CD4-positive, alpha-beta T cell treated with Interleukin-2 at 100 ng/mL for 4 hours (primary cell): Measurements from ENCODE around the gene RAB14.

Experiments used
- DNase-seq: peaks from one replicate; pipeline ENCODE4 v3.0.0-alpha.2; 2020; ENCODE audit warnings: low spot score

RAB14 gene

DNA sequence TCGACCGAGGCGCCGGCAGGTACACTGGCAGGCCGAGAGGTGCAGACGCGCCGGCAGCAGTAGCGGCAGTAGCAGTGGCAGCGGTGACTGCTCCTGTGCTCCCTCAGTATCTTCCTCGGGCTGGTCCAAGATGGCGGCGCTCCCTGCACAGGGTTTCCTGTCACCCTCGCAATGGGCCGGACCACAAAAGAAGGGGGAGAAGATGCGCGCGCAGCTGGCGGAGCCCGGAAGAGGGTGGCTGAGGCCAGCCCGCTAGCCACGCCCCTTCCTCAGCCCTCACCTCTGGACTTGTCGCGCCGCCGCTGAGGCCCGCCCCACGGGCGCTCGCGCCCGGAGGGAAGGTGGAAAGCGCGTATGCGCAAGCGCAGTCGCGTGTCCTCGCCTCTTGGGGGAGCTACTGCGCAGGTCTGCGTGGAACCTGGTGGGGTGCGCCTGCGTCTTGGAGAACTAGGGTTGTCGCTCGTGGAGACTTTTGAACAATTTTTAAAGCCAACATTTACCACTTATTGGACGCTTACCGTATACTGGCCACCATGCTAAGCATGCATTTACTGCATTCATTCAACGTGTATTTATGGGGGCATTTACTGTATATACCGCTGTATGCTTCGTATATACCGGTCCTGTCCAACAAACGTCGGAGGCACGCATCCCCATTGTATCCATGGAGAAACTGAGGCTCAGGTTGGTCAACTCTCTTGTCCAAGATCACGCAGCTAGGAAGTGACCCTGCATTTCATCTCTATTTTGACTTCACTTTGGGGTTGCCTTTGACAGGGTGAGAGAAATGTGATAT is at the start of gene RAB14:
RAB14 (minus strand) TSS at position 132 of the 796 bp plus-strand sequence. CDS start 8,457 bp downstream, outside the sequence.
- peak; percentile 100 for DNase-seq

DNA sequence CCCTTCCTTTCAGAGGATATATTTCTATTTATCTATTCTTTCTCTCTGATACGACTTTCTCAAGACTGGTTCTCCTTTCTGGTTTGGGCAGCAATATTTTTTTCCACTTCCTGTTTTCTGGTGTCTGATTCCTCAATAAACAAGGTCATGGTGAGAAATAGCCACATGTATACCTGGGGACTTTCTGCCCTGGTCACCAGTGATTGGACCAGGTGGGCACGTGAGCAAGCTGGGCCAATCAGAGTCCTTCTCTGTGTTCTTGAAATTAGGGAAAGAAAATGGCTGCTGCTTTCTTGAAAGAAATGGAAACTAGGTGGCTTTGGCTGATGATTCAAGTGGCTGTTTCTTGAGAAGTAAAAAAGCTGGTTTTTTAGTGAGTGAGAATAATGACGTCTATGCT is 47.9 kb upstream of the RAB14 start:
- no peak for DNase-seq

GRCh38 chr9:121246821-121247561 is 45.3 kb upstream of the RAB14 start:
- no peak for DNase-seq

DNA sequence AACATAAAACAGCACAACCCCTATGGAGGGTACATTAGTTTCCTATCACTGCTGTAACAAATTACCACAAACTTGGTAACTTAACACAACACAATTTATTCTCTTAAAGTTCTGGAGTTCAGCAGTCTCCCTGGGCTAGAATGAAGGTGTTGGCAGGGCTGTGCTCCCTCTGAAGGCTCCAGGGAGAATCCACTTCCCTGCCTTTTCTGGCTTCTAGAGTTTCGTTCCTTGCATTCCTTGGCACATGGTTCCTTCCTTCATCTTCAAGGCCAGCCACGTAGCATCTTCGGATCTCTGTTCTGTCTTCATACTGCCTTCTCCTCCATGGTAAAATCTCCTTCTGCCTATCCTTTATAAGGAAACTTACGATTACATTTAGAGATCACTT is 41.3 kb upstream of the RAB14 start:
- no peak for DNase-seq

GRCh38 chr9:121242219-121242958 is 40.7 kb upstream of the RAB14 start:
- no peak for DNase-seq

GRCh38 chr9:121240472-121241135 is 38.9 kb upstream of the RAB14 start:
- DNase-seq: no peak

DNA sequence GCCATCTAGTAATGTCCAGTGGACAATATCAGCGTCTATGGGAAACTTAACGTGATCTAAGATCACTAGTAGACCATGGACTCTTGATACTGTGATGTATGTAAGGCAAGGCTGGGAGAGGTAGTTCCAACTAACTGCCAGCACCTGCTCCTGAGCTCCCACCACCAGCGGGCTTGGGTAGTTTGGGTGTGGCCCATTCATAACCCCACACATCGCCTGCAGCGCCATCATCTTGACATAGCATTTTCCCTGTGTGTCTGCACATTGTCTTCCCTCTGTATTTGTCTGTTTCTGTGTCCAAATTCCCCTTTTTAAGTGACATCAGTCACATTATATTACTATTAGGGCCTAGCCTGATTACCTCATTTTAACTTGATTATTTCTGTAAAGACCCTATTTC is 38.2 kb upstream of the RAB14 start:
- no peak for DNase-seq

GRCh38 chr9:121239071-121239470 is 37.4 kb upstream of the RAB14 start:
- no peak for DNase-seq

DNA sequence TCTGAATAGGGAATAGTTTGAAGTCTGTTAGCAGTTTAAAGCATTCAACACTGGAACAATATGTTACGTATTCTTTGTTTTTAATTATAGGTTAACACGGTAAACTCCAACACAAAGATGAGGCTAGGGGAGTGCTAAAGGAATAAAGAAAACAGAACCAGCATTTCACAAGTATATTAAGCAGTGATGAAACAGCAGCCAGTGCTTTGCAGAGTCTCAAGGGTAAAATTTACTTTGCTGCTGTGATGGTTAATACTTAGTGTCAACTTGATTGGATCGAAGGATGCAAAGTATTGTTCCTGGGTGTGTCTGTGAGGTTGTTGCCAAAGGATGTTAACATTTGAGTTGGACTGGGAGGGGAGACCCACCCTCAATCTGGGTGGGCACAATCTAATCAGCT is 36.2 kb upstream of the RAB14 start:
- DNase-seq: no peak

DNA sequence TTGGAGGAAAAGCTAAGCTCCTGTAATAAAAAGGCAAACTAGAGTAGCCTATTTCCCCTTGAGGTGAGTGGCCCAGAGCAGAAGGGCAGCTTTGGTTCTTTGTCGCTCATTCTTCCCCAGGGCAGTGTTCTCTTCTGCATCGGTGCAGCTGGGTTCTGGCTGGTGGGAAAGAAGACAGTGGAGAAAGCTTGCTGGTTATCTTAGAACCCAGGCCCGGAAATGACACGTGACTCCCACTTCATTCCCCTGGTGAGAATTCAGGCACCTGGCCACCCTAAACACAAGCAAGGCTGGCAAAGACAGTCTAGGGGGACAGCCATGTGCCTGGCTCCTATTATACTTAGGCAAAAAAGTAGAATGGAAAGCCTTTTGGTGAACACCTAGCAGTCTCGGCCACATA is 33.8 kb upstream of the RAB14 start:
- DNase-seq: no peak

DNA sequence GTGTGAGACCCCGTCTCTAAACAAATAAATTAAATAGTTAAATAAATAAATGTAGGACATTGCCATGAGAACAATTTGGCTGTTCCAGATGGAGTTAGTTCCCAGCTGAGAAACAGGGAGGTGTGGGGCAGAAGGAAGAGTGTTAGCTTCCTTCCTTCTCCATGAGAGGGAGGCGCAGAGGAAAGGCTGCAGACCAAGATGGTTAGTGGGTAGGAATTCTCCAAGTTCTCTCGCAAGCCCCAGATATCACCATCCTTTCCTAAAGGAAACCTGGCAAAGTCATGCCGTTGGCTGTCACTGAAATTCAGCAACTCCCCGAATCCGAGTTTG is 33.1 kb upstream of the RAB14 start:
- no peak for DNase-seq

- no peak for DNase-seq
Measured at GRCh38 chr9:121233906-121234831, 32.5 kb upstream of the RAB14 start.

DNA sequence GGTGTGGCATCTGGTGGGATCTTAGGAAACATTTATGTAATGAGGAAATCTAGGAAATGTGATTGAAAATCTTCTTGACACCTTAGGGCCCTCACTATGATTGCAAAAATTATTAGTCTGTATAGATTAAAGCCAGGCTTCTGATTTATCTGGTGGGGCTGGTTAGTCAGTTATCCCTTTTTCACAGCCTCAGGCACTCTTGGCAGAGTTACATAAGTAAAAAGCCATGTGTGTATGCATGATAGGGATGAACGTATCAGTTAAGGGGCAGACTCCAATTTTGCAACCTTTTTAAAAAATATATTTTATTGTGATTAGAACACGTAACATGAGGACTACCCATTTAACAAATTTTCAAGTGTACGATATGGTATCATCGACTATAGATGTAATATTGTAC is 30.6 kb upstream of the RAB14 start:
- DNase-seq: no peak

GRCh38 chr9:121230256-121230655 is 28.6 kb upstream of the RAB14 start:
- DNase-seq: no peak

- DNase-seq: no peak
Measured at GRCh38 chr9:121227862-121228261, 26.2 kb upstream of the RAB14 start.

GRCh38 chr9:121226175-121226574 is 24.5 kb upstream of the RAB14 start:
- no peak for DNase-seq

- DNase-seq: no peak
Measured at GRCh38 chr9:121225240-121225639, 23.6 kb upstream of the RAB14 start.

DNA sequence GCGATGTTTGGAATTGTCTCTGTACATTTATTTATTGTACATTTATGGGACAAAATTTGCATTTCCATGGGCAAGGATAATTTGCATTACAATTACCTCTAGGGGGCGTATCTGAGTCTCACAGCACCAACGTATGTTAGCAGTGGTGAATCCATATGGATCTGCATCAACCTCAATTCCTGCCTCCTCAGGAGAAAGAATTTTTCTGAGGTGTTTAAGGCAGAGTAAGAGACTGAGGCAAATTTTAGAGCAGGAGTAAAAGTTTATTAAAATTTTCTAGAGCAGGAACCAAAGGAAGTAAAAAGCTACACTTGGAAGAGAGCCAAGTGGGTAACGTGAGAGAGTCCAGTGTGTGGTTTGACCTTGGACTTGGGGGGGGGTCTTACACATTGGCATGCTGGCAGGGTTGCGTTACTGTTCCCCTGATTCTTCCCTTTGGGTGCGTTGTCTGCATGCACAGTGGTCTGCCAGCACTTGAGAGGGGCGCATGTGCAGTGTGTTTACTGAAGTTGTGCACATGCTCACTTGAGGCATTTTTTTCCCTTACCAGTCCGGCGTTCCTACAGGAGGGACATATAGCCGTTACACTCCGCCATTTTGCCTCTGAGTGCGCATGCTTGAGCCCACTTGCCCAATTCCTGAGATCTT is 21.0 kb upstream of the RAB14 start:
- DNase-seq: peak; percentile 34

GRCh38 chr9:121221664-121222055 is 20.0 kb upstream of the RAB14 start:
- no peak for DNase-seq

- DNase-seq: no peak
Measured at GRCh38 chr9:121220996-121221663, 19.5 kb upstream of the RAB14 start.
